GM12801 (cell line): ENCODE data around the gene ADAMTS2.

Experiments used
- TF ChIP-seq, protein P1 (sequence below): IDR thresholded peaks from one replicate; pipeline ENCODE4 v1.5.1; 2011; ENCODE audit warnings: control low read depth; ENCODE audit not compliant: insufficient read length; ENCODE audit errors: extremely low read depth

The ADAMTS2 gene

GRCh38 chr5:179346401-179346800 is 1.1 kb upstream of the ADAMTS2 start:
- TF ChIP-seq, protein P1, sequence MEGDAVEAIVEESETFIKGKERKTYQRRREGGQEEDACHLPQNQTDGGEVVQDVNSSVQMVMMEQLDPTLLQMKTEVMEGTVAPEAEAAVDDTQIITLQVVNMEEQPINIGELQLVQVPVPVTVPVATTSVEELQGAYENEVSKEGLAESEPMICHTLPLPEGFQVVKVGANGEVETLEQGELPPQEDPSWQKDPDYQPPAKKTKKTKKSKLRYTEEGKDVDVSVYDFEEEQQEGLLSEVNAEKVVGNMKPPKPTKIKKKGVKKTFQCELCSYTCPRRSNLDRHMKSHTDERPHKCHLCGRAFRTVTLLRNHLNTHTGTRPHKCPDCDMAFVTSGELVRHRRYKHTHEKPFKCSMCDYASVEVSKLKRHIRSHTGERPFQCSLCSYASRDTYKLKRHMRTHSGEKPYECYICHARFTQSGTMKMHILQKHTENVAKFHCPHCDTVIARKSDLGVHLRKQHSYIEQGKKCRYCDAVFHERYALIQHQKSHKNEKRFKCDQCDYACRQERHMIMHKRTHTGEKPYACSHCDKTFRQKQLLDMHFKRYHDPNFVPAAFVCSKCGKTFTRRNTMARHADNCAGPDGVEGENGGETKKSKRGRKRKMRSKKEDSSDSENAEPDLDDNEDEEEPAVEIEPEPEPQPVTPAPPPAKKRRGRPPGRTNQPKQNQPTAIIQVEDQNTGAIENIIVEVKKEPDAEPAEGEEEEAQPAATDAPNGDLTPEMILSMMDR: no peak

GRCh38 chr5:179345183-179345432 is 153 bp downstream of the ADAMTS2 start:
- TF ChIP-seq, protein P1: no peak

DNA sequence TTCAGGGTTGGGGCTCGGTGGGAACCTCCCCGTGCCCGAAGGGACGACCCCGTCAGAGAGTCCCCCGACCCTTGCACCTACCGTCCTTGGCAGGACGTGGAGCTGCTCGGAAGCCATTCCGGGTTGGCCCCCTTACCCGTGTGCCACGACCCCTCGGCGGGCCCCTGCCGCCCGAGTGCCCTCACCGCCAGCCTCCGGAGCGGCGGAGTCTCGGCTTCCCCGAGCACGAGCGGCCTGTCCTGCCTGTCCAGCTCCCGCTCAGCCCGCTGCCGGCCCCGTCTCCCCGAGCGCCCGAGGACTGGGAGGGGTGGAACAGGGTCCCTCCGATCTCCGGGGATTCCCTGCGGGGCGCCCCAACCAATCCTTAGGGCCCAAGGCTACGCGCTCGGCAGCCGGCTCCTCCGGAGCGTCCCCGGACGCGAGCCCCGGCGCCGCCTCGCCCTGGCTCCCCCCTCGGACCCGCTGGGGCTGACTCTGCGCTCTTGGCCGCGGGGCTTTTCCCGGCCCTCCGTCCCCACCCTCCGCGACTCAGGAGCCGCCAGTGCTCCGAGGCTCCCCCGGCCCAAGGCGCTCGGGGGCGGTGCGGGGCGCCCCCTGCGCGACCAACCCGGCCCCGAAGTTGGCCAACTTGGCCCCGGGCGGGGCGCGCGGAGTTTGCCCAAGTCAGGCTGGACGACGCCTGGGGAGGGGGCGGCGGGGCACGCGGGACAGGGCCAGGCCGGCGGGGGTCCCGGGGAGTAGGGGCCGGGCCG is 654 bp downstream of the ADAMTS2 start:
- TF ChIP-seq, protein P1: no peak

DNA sequence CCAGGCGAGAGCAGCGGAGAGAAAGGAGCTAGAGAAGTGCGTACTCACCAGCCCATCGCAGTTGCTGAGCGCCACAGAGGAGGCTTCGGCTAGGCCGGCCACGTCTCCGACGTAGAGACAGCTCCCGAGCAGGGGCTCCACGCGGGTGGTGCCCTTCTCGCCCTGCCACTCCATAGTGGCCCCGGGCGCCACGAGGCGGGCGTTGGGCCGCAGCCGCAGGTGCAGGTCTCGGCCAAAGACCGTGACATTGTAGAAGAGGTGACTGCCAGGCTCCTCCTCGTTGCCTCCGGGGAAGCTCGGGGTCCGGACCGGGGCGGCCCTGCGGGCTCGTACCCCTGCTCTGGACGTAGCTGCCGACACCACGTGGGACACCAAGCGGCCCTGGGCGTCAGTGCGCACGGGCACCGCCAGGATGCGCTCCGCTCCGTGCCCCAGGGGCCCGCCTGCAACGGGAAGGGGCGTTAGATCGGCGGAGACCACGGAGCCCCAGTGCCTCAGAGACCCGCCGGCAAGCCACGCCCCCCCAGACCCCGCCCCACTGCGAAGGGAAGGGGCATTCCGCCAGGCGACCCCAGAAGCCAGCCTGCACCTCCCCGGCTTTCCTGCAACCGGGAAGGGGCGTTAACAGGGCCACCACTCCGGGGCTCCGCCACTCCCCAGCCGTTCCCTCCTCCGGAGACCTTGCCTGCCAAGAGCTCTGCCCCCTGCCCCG is 1.4 kb downstream of the ADAMTS2 start:
- TF ChIP-seq, protein P1: no peak

DNA sequence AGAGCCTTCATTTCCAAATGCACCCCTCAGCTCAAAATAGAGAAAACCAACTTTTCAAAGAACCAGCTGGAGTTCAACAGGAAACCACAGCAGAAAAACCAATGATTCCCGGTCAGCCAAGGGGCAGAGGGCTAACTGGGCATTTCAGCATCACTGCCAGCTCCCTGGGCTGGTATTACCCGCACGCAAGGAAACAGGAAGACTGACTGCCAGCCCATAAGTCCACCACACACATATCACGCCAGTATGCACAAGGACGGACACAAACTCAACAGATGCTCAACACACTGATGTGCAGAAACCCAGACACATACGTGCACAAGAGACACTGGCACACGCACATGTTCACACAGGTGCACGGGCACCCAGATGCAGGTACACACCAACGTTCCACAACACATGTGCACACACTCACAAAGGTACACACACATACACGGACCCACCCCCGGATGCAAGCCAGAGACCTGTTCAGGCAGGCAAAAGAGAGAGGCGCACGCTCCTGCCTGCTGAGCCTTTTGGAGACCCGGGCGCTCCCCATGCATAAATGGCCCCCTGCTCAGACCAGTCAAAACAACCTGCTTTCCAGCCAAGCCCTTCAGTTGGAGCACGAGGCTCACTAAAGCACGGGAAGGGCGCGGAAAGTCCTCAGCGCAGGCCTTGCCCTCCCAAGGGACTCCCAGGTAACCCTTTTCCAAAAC is 2.1 kb downstream of the ADAMTS2 start:
- TF ChIP-seq, protein P1: no peak

GRCh38 chr5:179342577-179342976 is 2.7 kb downstream of the ADAMTS2 start:
- TF ChIP-seq, protein P1: no peak

GRCh38 chr5:179340465-179340864 is 4.8 kb downstream of the ADAMTS2 start:
- TF ChIP-seq, protein P1: no peak
